Mucosa of descending colon (tissue), 3 donors: ENCODE measurements around the gene OR7C1. TPM values are rescaled to one million over a fixed set of nuclear protein-coding genes. Genes with fewer than 3 reads are reported as not detected.

Source experiments
- ATAC-seq: fragments of 200-7000 bp; cut with Tn5 transposase; one replicate; pipeline ENCODE4 v1.9.1; 2020; ENCODE audit warnings: mild to moderate bottlenecking, moderate library complexity
- DNase-seq, 3 donors: peaks; one replicate each; pipeline ENCODE4 v3.0.0-alpha.2; 2020
- H3K36me3 ChIP-seq: fragments of 200-600 bp; one replicate; pipeline ENCODE4 v1.8.0; 2021; ENCODE audit warnings: low read depth, mild to moderate bottlenecking
- H3K4me1 ChIP-seq: fragments of 200-600 bp; one replicate; pipeline ENCODE4 v1.8.0; 2021; ENCODE audit warnings: low read depth, mild to moderate bottlenecking
- H3K4me3 ChIP-seq: fragments of 200-600 bp; one replicate; pipeline ENCODE4 v1.8.0; 2021; ENCODE audit warnings: mild to moderate bottlenecking
- H3K9me3 ChIP-seq: fragments of 200-600 bp; one replicate; pipeline ENCODE4 v1.8.0; 2021; ENCODE audit warnings: mild to moderate bottlenecking
- CTCF ChIP-seq: fragments of 200-600 bp; IDR thresholded peaks from one replicate; pipeline ENCODE4 v1.8.0; 2022; ENCODE audit warnings: antibody characterized with exemption, mild to moderate bottlenecking
- intact Hi-C, 2 donors: fragments of 100-400 bp; cut with DNase I in 1 of 2; cut with micrococcal nuclease in 1 of 2; formaldehyde crosslinking; loops; one replicate each; pipeline versions ENCODE4 v1.11.0 to v1.11.1; 2022; cut with DNase I, micrococcal nuclease
- total RNA-seq, 3 donors: library from RNA; stranded (reverse); fragmentation: NEBNext Ultra II Directional in 2 of 3; extraction: Animal tissue kit (Norgen Biotek cat#: 25700) in 2 of 3; gene quantifications; one replicate each; pipeline versions ENCODE4 v1.2.1 to v1.2.4, GENCODE V29; 2021 to 2023
- donor health status: DM: no; HTN: no; CAD: no; lungs with moderate emphysema.
- donor health status: DM: no; HTN: no; CAD: no.
- donor health status: DM: no; HTN: yes; CAD: no.

The OR7C1 gene
- total RNA-seq, 3 donors from 2014 or later, result not detected

GRCh38 chr19:14843169-14843568 lies 8.2 kb upstream of the OR7C1 start:
- DNase-seq (no peak), ATAC-seq (no peak)
- Histone ChIP-seq H3K9me3 (no peaks in the 10 kb centered on the region), H3K4me1 (no peaks in the 10 kb centered on the region), H3K36me3 (no peaks in the 10 kb centered on the region), H3K4me3 (no peak overlapping the region)
- intact Hi-C loops, result no loop called here
- no peak for TF ChIP-seq CTCF

- no peak overlapping the region for H3K4me3 ChIP-seq
- no peak for ATAC-seq
- H3K4me1 ChIP-seq, result no peaks in the 10 kb centered on the region
- H3K9me3 ChIP-seq, result no peaks in the 10 kb centered on the region
- DNase-seq, result no peak
- no peak for TF ChIP-seq CTCF
- H3K36me3 ChIP-seq, result no peaks in the 10 kb centered on the region
- intact Hi-C loops, result no loop called here
These were observed 5.2 kb upstream of the OR7C1 start for GRCh38 chr19:14840206-14840605.

DNA sequence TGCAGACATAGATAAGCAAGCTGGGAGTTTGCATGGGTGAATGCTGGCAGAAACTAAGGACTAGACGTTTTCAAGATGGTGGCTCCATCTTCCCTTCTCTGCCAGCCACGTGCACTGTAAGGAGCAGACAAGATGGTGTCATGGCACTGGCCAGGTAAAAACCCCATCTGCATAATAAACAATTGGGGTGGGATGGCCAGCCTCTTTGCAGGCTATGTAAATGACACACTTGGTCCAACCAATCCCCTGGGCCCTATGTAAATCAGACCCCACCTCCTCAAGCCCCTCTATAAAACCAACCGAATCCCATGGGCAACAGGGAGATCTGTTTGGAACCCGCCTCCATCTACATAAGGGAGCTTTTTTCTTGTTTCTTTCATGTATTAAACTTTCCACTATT lies 2.4 kb upstream of the OR7C1 start:
- Histone ChIP-seq H3K4me3 (no peak overlapping the region), H3K9me3 (no peaks in the 10 kb centered on the region), H3K4me1 (no peaks in the 10 kb centered on the region), H3K36me3 (no peaks in the 10 kb centered on the region)
- no peak for TF ChIP-seq CTCF
- DNase-seq, result no peak
- intact Hi-C loops, result no loop called here
- no peak for ATAC-seq

- TF ChIP-seq CTCF, result no peak
- ATAC-seq (no peak), DNase-seq (no peak)
- intact Hi-C loops, result no loop called here
- no peaks in the 10 kb centered on the region for H3K4me1 ChIP-seq
- H3K9me3 ChIP-seq, result no peaks in the 10 kb centered on the region
- no peak overlapping the region for H3K4me3 ChIP-seq
- H3K36me3 ChIP-seq, result no peaks in the 10 kb centered on the region
These were observed 4.3 kb downstream of the OR7C1 start for GRCh38 chr19:14830702-14831101.

DNA sequence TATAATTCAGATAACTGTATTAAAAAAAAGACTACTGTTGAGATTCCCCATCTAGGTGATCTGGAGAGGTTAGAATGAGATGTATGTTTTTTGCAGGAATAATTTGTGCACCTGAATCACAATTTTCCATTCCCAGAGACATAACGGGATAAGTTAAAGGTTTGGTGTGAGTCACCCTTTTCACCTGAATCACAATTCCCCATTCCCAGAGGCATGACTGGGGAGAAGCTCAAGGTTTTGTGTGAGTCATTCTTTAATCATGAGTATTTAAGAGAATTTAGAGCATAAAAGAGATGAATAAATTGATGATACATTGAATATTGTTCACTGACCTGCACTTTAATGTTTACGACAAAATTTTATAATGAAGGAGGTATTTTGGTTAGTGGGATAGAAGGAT lies 9.0 kb downstream of the OR7C1 start:
- no peak for TF ChIP-seq CTCF
- H3K4me1 ChIP-seq, result no peaks in the 10 kb centered on the region
- no peaks in the 10 kb centered on the region for H3K9me3 ChIP-seq
- intact Hi-C loops, result no loop called here
- DNase-seq (no peak), ATAC-seq (no peak)
- H3K4me3 ChIP-seq, result no peak overlapping the region
- H3K36me3 ChIP-seq, result no peaks in the 10 kb centered on the region

DNA sequence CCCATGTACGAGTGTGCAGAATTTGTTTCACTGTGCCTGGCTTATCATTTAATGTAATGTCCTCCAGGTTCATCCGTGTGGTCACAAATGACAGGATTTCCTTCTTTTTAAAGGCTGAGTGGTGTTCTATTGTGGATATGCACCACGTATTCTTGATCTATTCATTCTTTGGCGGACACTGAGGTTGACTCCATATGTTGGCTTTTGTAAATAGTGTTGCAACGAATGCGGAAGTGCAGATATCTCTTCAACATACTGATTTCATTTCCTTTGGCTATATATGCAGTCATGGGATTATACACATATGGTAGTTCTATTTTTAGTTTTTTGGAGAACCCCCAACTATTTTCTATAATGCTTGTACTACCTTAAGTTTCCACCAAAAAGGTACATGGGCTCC lies 13.0 kb downstream of the OR7C1 start:
- ATAC-seq, result no peak
- no peak for TF ChIP-seq CTCF
- intact Hi-C loops, result no loop called here
- H3K36me3 ChIP-seq, result no peaks in the 10 kb centered on the region
- DNase-seq, result no peak
- H3K4me3 ChIP-seq, result no peak overlapping the region
- no peaks in the 10 kb centered on the region for H3K4me1 ChIP-seq
- no peaks in the 10 kb centered on the region for H3K9me3 ChIP-seq
